Measurements from ENCODE around the gene COL6A1.

DNA sequence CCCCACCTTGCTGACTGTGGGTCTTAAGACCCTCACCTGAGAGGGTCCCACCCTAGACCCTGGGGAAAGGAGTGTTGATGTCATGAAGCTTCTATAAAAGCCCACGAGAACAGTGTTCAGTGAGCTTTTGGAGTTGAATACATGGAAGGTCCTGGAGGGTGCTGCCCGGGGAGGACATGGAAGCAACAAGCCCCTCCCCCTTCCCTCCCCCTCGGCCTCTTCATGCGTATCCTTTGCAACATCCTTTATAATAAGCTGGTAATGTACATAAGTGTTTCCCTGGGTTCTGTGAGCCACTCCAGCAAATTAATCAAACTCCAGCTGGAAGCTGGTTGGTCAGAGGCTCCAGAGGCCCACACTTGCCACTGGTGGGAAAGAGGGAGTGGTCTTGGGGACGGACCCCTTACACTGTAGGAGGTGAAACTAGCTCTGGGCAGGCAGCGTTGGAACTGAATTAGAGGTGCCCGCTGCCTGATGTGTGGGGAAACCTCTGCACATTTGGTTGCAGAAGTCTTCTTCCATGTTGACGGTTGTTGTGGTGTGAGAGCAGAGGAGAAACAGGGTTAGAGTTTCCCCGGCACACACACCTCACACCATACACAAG, 14.7 kb upstream of the COL6A1 start:
- TF ChIP-seq, protein P1, sequence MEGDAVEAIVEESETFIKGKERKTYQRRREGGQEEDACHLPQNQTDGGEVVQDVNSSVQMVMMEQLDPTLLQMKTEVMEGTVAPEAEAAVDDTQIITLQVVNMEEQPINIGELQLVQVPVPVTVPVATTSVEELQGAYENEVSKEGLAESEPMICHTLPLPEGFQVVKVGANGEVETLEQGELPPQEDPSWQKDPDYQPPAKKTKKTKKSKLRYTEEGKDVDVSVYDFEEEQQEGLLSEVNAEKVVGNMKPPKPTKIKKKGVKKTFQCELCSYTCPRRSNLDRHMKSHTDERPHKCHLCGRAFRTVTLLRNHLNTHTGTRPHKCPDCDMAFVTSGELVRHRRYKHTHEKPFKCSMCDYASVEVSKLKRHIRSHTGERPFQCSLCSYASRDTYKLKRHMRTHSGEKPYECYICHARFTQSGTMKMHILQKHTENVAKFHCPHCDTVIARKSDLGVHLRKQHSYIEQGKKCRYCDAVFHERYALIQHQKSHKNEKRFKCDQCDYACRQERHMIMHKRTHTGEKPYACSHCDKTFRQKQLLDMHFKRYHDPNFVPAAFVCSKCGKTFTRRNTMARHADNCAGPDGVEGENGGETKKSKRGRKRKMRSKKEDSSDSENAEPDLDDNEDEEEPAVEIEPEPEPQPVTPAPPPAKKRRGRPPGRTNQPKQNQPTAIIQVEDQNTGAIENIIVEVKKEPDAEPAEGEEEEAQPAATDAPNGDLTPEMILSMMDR (IDR thresholded peaks at IDR 0.05; ENCODE audit: insufficient read depth, low read length), result no peak
- TF ChIP-seq, protein P2, sequence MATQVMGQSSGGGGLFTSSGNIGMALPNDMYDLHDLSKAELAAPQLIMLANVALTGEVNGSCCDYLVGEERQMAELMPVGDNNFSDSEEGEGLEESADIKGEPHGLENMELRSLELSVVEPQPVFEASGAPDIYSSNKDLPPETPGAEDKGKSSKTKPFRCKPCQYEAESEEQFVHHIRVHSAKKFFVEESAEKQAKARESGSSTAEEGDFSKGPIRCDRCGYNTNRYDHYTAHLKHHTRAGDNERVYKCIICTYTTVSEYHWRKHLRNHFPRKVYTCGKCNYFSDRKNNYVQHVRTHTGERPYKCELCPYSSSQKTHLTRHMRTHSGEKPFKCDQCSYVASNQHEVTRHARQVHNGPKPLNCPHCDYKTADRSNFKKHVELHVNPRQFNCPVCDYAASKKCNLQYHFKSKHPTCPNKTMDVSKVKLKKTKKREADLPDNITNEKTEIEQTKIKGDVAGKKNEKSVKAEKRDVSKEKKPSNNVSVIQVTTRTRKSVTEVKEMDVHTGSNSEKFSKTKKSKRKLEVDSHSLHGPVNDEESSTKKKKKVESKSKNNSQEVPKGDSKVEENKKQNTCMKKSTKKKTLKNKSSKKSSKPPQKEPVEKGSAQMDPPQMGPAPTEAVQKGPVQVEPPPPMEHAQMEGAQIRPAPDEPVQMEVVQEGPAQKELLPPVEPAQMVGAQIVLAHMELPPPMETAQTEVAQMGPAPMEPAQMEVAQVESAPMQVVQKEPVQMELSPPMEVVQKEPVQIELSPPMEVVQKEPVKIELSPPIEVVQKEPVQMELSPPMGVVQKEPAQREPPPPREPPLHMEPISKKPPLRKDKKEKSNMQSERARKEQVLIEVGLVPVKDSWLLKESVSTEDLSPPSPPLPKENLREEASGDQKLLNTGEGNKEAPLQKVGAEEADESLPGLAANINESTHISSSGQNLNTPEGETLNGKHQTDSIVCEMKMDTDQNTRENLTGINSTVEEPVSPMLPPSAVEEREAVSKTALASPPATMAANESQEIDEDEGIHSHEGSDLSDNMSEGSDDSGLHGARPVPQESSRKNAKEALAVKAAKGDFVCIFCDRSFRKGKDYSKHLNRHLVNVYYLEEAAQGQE (IDR thresholded peaks at IDR 0.05; ENCODE audit: insufficient replicate concordance, low read depth), result no peak
